Daoy (cell line): ENCODE measurements around the gene KRTAP10-11. TPM values are rescaled to one million over a fixed set of nuclear protein-coding genes. Genes with fewer than 3 reads are reported as not detected.
"Not testable (repeated sequence)": the region's sequence is repeated elsewhere in the genome, so short reads cannot be mapped to it uniquely, and the experiment has no call there.

Experiments
- DNase-seq: peaks from one replicate; pipeline ENCODE4 v3.0.0-alpha.2; 2015; ENCODE audit warnings: low read depth
- total RNA-seq: library from RNA; depleted of rRNA; stranded (reverse); fragments of >200 nt; shearing (Covaris generic); gene quantifications from 2 replicates; pipeline ENCODE4 v1.2.3, GENCODE V29; 2014

Gene KRTAP10-11
- total RNA-seq, 1 experiment from 2014 or later: not detected

GRCh38 chr21:44664691-44665090, 18.5 kb downstream of the KRTAP10-11 start:
- no peak for DNase-seq

- no peak for DNase-seq
Measured at GRCh38 chr21:44666401-44667320, 20.4 kb downstream of the KRTAP10-11 start, which contains the start of gene KRTAP12-2. KRTAP12-2 (minus strand) TSS chr21:44666927; CDS start chr21:44666886, 41 bp downstream.

- no peak for DNase-seq
Measured at GRCh38 chr21:44667612-44668011, 21.4 kb downstream of the KRTAP10-11 start.

- DNase-seq: no peak
Measured at GRCh38 chr21:44670642-44671432, 24.6 kb downstream of the KRTAP10-11 start.

- DNase-seq: no peak
Measured at GRCh38 chr21:44671911-44672310, 25.7 kb downstream of the KRTAP10-11 start.

GRCh38 chr21:44677881-44678280, 31.7 kb downstream of the KRTAP10-11 start:
- DNase-seq: no peak

- no peak for DNase-seq
Measured at GRCh38 chr21:44681152-44681551, 34.9 kb downstream of the KRTAP10-11 start.

GRCh38 chr21:44681861-44682579, 35.8 kb downstream of the KRTAP10-11 start, which contains the start of gene KRTAP12-1:
KRTAP12-1 (minus strand) TSS chr21:44682163; CDS start chr21:44682123, 40 bp downstream.
- no peak for DNase-seq

- no peak for DNase-seq
Measured at GRCh38 chr21:44682580-44683151, 36.5 kb downstream of the KRTAP10-11 start.

GRCh38 chr21:44684077-44684476, 37.9 kb downstream of the KRTAP10-11 start:
- DNase-seq: no peak

GRCh38 chr21:44684483-44684882, 38.3 kb downstream of the KRTAP10-11 start:
- DNase-seq: no peak

GRCh38 chr21:44685050-44685449, 38.8 kb downstream of the KRTAP10-11 start:
- not testable (repeated sequence) for DNase-seq

- DNase-seq: no peak
Measured at GRCh38 chr21:44686000-44686781, 40.0 kb downstream of the KRTAP10-11 start.

- no peak for DNase-seq
Measured at GRCh38 chr21:44686843-44687561, 40.8 kb downstream of the KRTAP10-11 start.

GRCh38 chr21:44687671-44688070, 41.5 kb downstream of the KRTAP10-11 start:
- no peak for DNase-seq

GRCh38 chr21:44689740-44690139, 43.5 kb downstream of the KRTAP10-11 start:
- DNase-seq: not testable (repeated sequence)

GRCh38 chr21:44691686-44692085, 45.5 kb downstream of the KRTAP10-11 start:
- no peak for DNase-seq

- no peak for DNase-seq
Measured at GRCh38 chr21:44692798-44693512, 46.7 kb downstream of the KRTAP10-11 start.

- no peak for DNase-seq
Measured at GRCh38 chr21:44694776-44695175, 48.6 kb downstream of the KRTAP10-11 start.
